Heart left ventricle (tissue), 16 donors: Measurements from ENCODE around the gene SRGAP1. TPM values are rescaled to one million over a fixed set of nuclear protein-coding genes. Genes with fewer than 3 reads are reported as not detected.

Experiments used
- ATAC-seq, 4 donors: fragments of 200-7000 bp; cut with Tn5 transposase; one replicate each; pipeline ENCODE4 v1.9.1; 2020 to 2022; ENCODE audit warnings: moderate library complexity in 4 of 4, mild to moderate bottlenecking in 3 of 4, moderate number of reproducible peaks in 1 of 4
- DNase-seq, 5 donors: peaks; one replicate each; pipeline ENCODE4 v3.0.0-alpha.2; 2020
- H3K27ac ChIP-seq, 12 donors: fragments of 200-600 bp; sonication (generic) in 4 of 12; one replicate each; pipeline versions ENCODE4 v1.5.0 to v1.8.0; 2016 to 2022; ENCODE audit warnings: mild to moderate bottlenecking in 2 of 12
- H3K27me3 ChIP-seq, 9 donors: fragments of 200-600 bp; sonication (generic) in 2 of 9; one replicate each; pipeline versions ENCODE4 v1.5.1 to v1.8.0; 2016 to 2022; ENCODE audit warnings: mild to moderate bottlenecking in 3 of 9
- H3K36me3 ChIP-seq, 9 donors: fragments of 200-600 bp; sonication (generic) in 2 of 9; one replicate each; pipeline versions ENCODE4 v1.5.0 to v1.8.0; 2018 to 2022; ENCODE audit warnings: mild to moderate bottlenecking in 2 of 9
- H3K4me1 ChIP-seq, 12 donors: fragments of 200-600 bp; sonication (generic) in 4 of 12; one replicate each; pipeline versions ENCODE4 v1.5.0 to v1.8.0; 2016 to 2022; ENCODE audit warnings: mild to moderate bottlenecking in 3 of 12
- H3K4me3 ChIP-seq, 12 donors: fragments of 200-600 bp; sonication (generic) in 4 of 12; one replicate each; pipeline versions ENCODE4 v1.5.0 to v1.8.0; 2017 to 2022; ENCODE audit warnings: mild to moderate bottlenecking in 9 of 12, moderate library complexity in 4 of 12
- H3K9me3 ChIP-seq, 12 donors: fragments of 200-600 bp; sonication (generic) in 4 of 12; one replicate each; pipeline versions ENCODE4 v1.5.0 to v1.8.0; 2016 to 2022; ENCODE audit warnings: mild to moderate bottlenecking in 1 of 12
- POLR2A ChIP-seq, 2 donors: fragments of 450-650 bp; IDR thresholded peaks; one replicate each; pipeline ENCODE4 v1.6.1; 2017; ENCODE audit warnings: antibody characterized with exemption in 2 of 2, mild to moderate bottlenecking in 2 of 2, moderate library complexity in 2 of 2
- WGBS, 4 donors: extraction: QIAGEN DNeasy Blood & Tissue Kit in 2 of 4; methylation state at CpG; one replicate each; pipeline versions ENCODE4 v1.1.5 to v1.1.7; 2013 to 2018; 5-methylcytosine and 5-hydroxymethylcytosine counted together
- intact Hi-C, 10 donors: fragments of 100-400 bp; cut with DNase I; formaldehyde crosslinking; loops; one replicate each; pipeline versions ENCODE4 v1.11.1 to v1.14.2; 2022
- polyA plus RNA-seq, 2 donors: library from polyadenylated mRNA; stranded (reverse); fragments of 200-250 nt; gene quantifications; one replicate each; pipeline ENCODE4 v1.2.3, GENCODE V29; 2013
- total RNA-seq, 9 donors: library from RNA; depleted of rRNA in 2 of 9; stranded (reverse); fragments of >200 nt in 2 of 9; fragmentation: NEBNext Ultra II Directional in 3 of 9; extraction: Animal tissue kit (Norgen Biotek cat#: 25700) in 3 of 9; gene quantifications; one replicate each; pipeline versions ENCODE4 v1.1.0 to v1.2.4, GENCODE V29; 2016 to 2023
- TF ChIP-seq, protein P1 (sequence below), 12 donors: fragments of 200-600 bp; sonication (generic) in 4 of 12; IDR thresholded peaks; one replicate each; pipeline versions ENCODE4 v1.5.0 to v1.8.0; 2018 to 2022; ENCODE audit warnings: antibody characterized with exemption in 12 of 12, mild to moderate bottlenecking in 5 of 12
- donor health status: ischemic (EF 13 %, LVEDD 7.1; RV severe dilation, severe dysfunction).
- donor health status: healthy with polysubstance abuse.
- donor health status: DM: no; HTN: yes; CAD: no.
- donor health status: DM: no; HTN: no; CAD: no.
- donor health status: ischemic (EF 25% LVEDD 6.9; RV normal size, moderate dysfunction).
- donor health status: ischemic (EF 25% LVEDD 5.7; RV mildly dilated, moderate dysfunction).
- donor health status: healthy.
- donor health status: DM: yes; HTN: yes; CAD: no.
- donor health status: ischemic (EF 35%, LVEDD 5.7; RV mildly dilated, moderate dysfunction).
- donor health status: nonischemic (EF 11% LVEDD 7.7; RV severe dilation, severe dysfunction).
- donor health status: DM: yes; HTN: yes; CAD: no.
- donor health status: PGD.
- donor health status: ischemic (EF 29% LVEDD 5.4; RV normal size, mild dysfunction).
- donor health status: nonischemic (EF 23%, LVEDD 6.1; RV moderate dilation, normal function).

The SRGAP1 gene
- total and polyA plus RNA-seq, 11 donors: 1.3 to 10.6 (median 4.5) TPM

DNA sequence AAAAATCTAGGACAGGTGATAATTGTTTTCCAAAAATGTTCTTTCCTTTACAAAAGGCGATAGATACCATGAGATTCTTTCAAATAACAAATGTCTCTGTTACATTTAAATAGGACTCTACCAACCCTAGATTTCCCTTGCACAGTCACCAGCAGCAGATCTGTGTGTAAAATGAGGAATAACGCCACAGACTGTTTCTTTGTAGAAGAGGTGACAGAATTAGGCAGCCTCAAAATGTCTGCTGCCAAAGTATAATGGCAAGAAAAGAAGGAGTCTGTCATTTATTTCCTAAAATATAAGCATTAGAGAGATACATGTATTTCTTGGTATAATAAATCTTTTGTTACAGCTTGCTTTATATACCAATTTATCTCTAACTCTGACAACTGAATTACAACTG lies 8.5 kb upstream of the SRGAP1 start:
- Histone ChIP-seq H3K27me3 (no peaks in the 10 kb centered on the region), H3K36me3 (no peaks in the 10 kb centered on the region), H3K4me1 (no peaks in the 10 kb centered on the region), H3K4me3 (no peak overlapping the region), H3K27ac (no peak overlapping the region), H3K9me3 (no peaks in the 10 kb centered on the region)
- intact Hi-C loops: loop anchor here in 1 of 10 donors (5.0 kb wide), 1 partner anchor 421 kb away; no protein-coding TSS in a partner anchor
- WGBS, 4 donors: 78 to 87% (median 80%) methylated on average over 2 of the region's 2 CpGs
- DNase-seq (no peak), ATAC-seq (no peak)
- TF ChIP-seq POLR2A (IDR thresholded peaks at IDR 0.05): no peak
- TF ChIP-seq, protein P1, sequence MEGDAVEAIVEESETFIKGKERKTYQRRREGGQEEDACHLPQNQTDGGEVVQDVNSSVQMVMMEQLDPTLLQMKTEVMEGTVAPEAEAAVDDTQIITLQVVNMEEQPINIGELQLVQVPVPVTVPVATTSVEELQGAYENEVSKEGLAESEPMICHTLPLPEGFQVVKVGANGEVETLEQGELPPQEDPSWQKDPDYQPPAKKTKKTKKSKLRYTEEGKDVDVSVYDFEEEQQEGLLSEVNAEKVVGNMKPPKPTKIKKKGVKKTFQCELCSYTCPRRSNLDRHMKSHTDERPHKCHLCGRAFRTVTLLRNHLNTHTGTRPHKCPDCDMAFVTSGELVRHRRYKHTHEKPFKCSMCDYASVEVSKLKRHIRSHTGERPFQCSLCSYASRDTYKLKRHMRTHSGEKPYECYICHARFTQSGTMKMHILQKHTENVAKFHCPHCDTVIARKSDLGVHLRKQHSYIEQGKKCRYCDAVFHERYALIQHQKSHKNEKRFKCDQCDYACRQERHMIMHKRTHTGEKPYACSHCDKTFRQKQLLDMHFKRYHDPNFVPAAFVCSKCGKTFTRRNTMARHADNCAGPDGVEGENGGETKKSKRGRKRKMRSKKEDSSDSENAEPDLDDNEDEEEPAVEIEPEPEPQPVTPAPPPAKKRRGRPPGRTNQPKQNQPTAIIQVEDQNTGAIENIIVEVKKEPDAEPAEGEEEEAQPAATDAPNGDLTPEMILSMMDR (IDR thresholded peaks at IDR 0.05): no peak

GRCh38 chr12:63836936-63837335 lies 7.6 kb upstream of the SRGAP1 start:
- 77 to 87% (median 83%) methylated on average over 3 of the region's 3 CpGs for WGBS, 4 donors
- intact Hi-C loops: loop anchor here in 1 of 10 donors (5.0 kb wide), 1 partner anchor 420 kb away; no protein-coding TSS in a partner anchor
- TF ChIP-seq, protein P1 (IDR thresholded peaks at IDR 0.05): no peak
- TF ChIP-seq POLR2A (IDR thresholded peaks at IDR 0.05): no peak

GRCh38 chr12:63838411-63838810 lies 6.1 kb upstream of the SRGAP1 start:
- no peak for TF ChIP-seq POLR2A (IDR thresholded peaks at IDR 0.05)
- TF ChIP-seq, protein P1 (IDR thresholded peaks at IDR 0.05): no peak
- WGBS, 4 donors: 84 to 94% (median 90%) methylated on average over 9 of the region's 9 CpGs
- Histone ChIP-seq H3K27ac (no peak overlapping the region), H3K4me1 (peaks cover 0 to 6% (median 0%) of the 10 kb centered on the region in 12 donors), H3K36me3 (no peaks in the 10 kb centered on the region), H3K9me3 (no peaks in the 10 kb centered on the region), H3K27me3 (no peaks in the 10 kb centered on the region), H3K4me3 (no peak overlapping the region)
- DNase-seq: no peak
- no peak for ATAC-seq
- intact Hi-C loops: loop anchor here in 3 of 10 donors (2.0 to 5.0 kb wide), 3 partner anchors 416 to 419 kb away; no protein-coding TSS in a partner anchor

More at GRCh38 chr12:63836936-63837335, 7.6 kb upstream of the SRGAP1 start:
- no peaks in the 10 kb centered on the region for H3K4me1 ChIP-seq
- DNase-seq (no peak), ATAC-seq (no peak)
- no peak overlapping the region for H3K27ac ChIP-seq
- no peaks in the 10 kb centered on the region for H3K9me3 ChIP-seq
- H3K4me3 ChIP-seq: no peak overlapping the region
- H3K27me3 ChIP-seq: no peaks in the 10 kb centered on the region
- H3K36me3 ChIP-seq: no peaks in the 10 kb centered on the region

- TF ChIP-seq, protein P1 (IDR thresholded peaks at IDR 0.05): no peak
- TF ChIP-seq POLR2A (IDR thresholded peaks at IDR 0.05): no peak
- H3K9me3 ChIP-seq: no peaks in the 10 kb centered on the region
- no peak overlapping the region for H3K27ac ChIP-seq
- no peaks in the 10 kb centered on the region for H3K36me3 ChIP-seq
- H3K4me1 ChIP-seq: peaks cover 0 to 16% (median 8%) of the 10 kb centered on the region in 12 donors
- no peak overlapping the region for H3K4me3 ChIP-seq
- WGBS, 4 donors: 33 to 57% (median 47%) methylated on average over 3 of the region's 3 CpGs
- DNase-seq: no peak
- no peaks in the 10 kb centered on the region for H3K27me3 ChIP-seq
- intact Hi-C loops: loop anchor here in 9 of 10 donors (2.0 to 10.0 kb wide), 11 partner anchors 104 to 564 kb away; partner anchors contain the start of genes XPOT (in 3 of the 9) and C12orf56 (in 1 of the 9)
- no peak for ATAC-seq
These were observed 3.5 kb upstream of the SRGAP1 start for GRCh38 chr12:63841011-63841410.
